Measurements from ENCODE around the gene EIPR1. TPM values are rescaled to one million over a fixed set of nuclear protein-coding genes. Genes with fewer than 3 reads are reported as not detected.

The EIPR1 gene
- total RNA-seq, 1 donor from 2014 or later = 27.8 TPM

DNA sequence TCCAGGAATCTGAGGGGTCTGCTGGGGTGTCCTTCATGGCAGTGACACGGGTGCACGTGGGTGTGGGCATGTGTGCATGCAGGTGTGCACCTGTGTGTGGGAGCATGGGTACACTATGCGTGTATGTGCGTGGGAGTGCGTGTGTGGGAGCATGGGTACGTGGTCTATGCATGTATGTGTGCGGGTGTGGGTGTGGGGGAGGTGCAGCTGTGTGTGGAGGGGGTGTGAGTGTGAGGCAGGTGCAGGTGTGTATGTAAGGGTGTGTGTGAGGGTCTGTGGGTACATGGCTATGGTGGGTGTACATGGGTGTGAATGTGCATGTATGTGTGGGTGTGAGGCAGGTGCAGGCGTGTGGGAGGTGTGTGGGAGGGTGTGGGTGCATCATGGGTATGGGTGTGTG, 36.3 kb downstream of the EIPR1 start:
- no peaks in the 10 kb centered on the region for H3K27me3 ChIP-seq (ENCODE audit: insufficient read depth, low read length)
- Mint-ChIP-seq H3K27me3 (ENCODE audit: low read depth, unreplicated experiment) (no peaks in the 10 kb centered on the region), H3K4me3 (ENCODE audit: unreplicated experiment) (no peak overlapping the region), H3K27ac (ENCODE audit: unreplicated experiment) (no peak overlapping the region), H3K9me3 (ENCODE audit: unreplicated experiment) (no peaks in the 10 kb centered on the region), H3K4me1 (ENCODE audit: low read depth, unreplicated experiment) (peaks cover 7% of the 10 kb centered on the region), H3K36me3 (ENCODE audit: low read depth, unreplicated experiment) (peaks cover 2% of the 10 kb centered on the region)
- no peak for DNase-seq (ENCODE audit: low read depth)
- no peak for TF ChIP-seq EZH2 (IDR thresholded peaks at IDR 0.05; ENCODE audit: insufficient read depth, low read length)
- TF ChIP-seq, protein P1, sequence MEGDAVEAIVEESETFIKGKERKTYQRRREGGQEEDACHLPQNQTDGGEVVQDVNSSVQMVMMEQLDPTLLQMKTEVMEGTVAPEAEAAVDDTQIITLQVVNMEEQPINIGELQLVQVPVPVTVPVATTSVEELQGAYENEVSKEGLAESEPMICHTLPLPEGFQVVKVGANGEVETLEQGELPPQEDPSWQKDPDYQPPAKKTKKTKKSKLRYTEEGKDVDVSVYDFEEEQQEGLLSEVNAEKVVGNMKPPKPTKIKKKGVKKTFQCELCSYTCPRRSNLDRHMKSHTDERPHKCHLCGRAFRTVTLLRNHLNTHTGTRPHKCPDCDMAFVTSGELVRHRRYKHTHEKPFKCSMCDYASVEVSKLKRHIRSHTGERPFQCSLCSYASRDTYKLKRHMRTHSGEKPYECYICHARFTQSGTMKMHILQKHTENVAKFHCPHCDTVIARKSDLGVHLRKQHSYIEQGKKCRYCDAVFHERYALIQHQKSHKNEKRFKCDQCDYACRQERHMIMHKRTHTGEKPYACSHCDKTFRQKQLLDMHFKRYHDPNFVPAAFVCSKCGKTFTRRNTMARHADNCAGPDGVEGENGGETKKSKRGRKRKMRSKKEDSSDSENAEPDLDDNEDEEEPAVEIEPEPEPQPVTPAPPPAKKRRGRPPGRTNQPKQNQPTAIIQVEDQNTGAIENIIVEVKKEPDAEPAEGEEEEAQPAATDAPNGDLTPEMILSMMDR (IDR thresholded peaks at IDR 0.05; ENCODE audit: insufficient read depth, low read depth, low read length) = no peak
- no peaks in the 10 kb centered on the region for H3K36me3 ChIP-seq (ENCODE audit: insufficient read depth, low read length)
- H3K4me2 ChIP-seq (ENCODE audit: low read length) = no peak overlapping the region
- H3K9ac ChIP-seq (ENCODE audit: low read length) = no peak overlapping the region
- H3K4me1 ChIP-seq (ENCODE audit: insufficient read depth, low read length) = no peaks in the 10 kb centered on the region
- no peaks in the 10 kb centered on the region for H3K79me2 ChIP-seq (ENCODE audit: insufficient read depth, low read length)
- H2AFZ ChIP-seq (ENCODE audit: low read depth, low read length) = no peak overlapping the region
- no peak overlapping the region for H3K4me3 ChIP-seq (ENCODE audit: insufficient read depth, low read depth, low read length)
- H3K9me3 ChIP-seq (ENCODE audit: insufficient read depth, low read depth, low read length) = no peaks in the 10 kb centered on the region
- H4K20me1 ChIP-seq (ENCODE audit: insufficient read depth, low read length) = peaks cover 9% of the 10 kb centered on the region
- H3K27ac ChIP-seq (ENCODE audit: low read depth, low read length) = no peak overlapping the region
- no peak for FAIRE-seq

DNA sequence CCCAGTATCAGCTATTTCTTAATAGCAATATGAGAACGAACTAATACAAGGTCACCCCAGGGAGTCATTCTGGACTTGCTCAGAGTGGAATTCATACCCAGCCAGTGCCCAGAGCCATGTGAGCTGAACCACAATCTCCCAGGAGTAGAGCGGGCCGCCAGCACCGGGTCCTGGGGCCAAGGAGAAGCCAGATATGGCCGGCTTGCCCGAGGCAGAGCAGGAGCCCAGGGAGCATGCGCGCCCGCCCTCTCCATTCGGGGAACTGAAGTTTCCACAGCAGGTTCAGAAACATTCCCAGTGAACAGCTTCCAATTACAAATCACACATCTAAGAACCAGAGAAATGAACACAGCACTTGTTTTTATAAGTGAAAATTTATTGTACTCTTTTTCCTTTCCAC, 37.5 kb downstream of the EIPR1 start:
- Mint-ChIP-seq H3K27me3 (ENCODE audit: low read depth, unreplicated experiment) (no peaks in the 10 kb centered on the region), H3K9me3 (ENCODE audit: unreplicated experiment) (no peaks in the 10 kb centered on the region), H3K36me3 (ENCODE audit: low read depth, unreplicated experiment) (peaks cover 11% of the 10 kb centered on the region), H3K4me3 (ENCODE audit: unreplicated experiment) (no peak overlapping the region), H3K27ac (ENCODE audit: unreplicated experiment) (no peak overlapping the region), H3K4me1 (ENCODE audit: low read depth, unreplicated experiment) (peaks cover 6% of the 10 kb centered on the region)
- Histone ChIP-seq H3K27ac (ENCODE audit: low read depth, low read length) (no peak overlapping the region), H3K27me3 (ENCODE audit: insufficient read depth, low read length) (no peaks in the 10 kb centered on the region), H3K4me1 (ENCODE audit: insufficient read depth, low read length) (no peaks in the 10 kb centered on the region), H3K79me2 (ENCODE audit: insufficient read depth, low read length) (no peaks in the 10 kb centered on the region), H3K4me2 (ENCODE audit: low read length) (no peak overlapping the region), H2AFZ (ENCODE audit: low read depth, low read length) (no peak overlapping the region), H3K4me3 (ENCODE audit: insufficient read depth, low read depth, low read length) (no peak overlapping the region), H3K9ac (ENCODE audit: low read length) (no peak overlapping the region), H3K9me3 (ENCODE audit: insufficient read depth, low read depth, low read length) (no peaks in the 10 kb centered on the region), H4K20me1 (ENCODE audit: insufficient read depth, low read length) (peaks cover 9% of the 10 kb centered on the region), H3K36me3 (ENCODE audit: insufficient read depth, low read length) (no peaks in the 10 kb centered on the region)
- FAIRE-seq (no peak), DNase-seq (ENCODE audit: low read depth) (no peak)
- TF ChIP-seq EZH2 (IDR thresholded peaks at IDR 0.05; ENCODE audit: insufficient read depth, low read length) = no peak
- TF ChIP-seq, protein P1 (IDR thresholded peaks at IDR 0.05; ENCODE audit: insufficient read depth, low read depth, low read length) = no peak

DNA sequence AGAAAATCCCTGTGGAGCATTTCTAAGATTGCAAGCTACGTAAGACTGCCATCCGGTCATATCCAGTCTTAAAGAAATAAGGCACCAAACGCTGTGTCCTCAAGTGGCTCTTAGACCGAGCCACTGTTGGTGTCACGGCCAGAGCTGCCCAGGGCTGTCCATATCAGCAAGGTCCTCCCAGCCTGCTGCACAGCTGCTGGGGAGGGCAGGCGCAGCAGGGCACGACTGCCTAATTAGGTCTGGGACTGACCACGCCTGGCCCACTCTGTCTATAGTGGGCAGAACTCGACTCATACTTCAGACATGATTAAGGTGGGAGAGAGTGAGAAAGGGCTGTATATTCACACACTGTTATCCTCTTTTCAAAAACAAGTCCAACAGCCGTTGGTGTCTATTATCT, 39.3 kb downstream of the EIPR1 start:
- peaks cover 9% of the 10 kb centered on the region for H4K20me1 ChIP-seq (ENCODE audit: insufficient read depth, low read length)
- Mint-ChIP-seq H3K9me3 (ENCODE audit: unreplicated experiment) (no peaks in the 10 kb centered on the region), H3K27ac (ENCODE audit: unreplicated experiment) (no peak overlapping the region), H3K27me3 (ENCODE audit: low read depth, unreplicated experiment) (no peaks in the 10 kb centered on the region), H3K4me1 (ENCODE audit: low read depth, unreplicated experiment) (no peaks in the 10 kb centered on the region), H3K36me3 (ENCODE audit: low read depth, unreplicated experiment) (peaks cover 17% of the 10 kb centered on the region), H3K4me3 (ENCODE audit: unreplicated experiment) (no peak overlapping the region)
- no peak for FAIRE-seq
- no peaks in the 10 kb centered on the region for H3K27me3 ChIP-seq (ENCODE audit: insufficient read depth, low read length)
- no peaks in the 10 kb centered on the region for H3K4me1 ChIP-seq (ENCODE audit: insufficient read depth, low read length)
- no peak overlapping the region for H3K9ac ChIP-seq (ENCODE audit: low read length)
- no peaks in the 10 kb centered on the region for H3K36me3 ChIP-seq (ENCODE audit: insufficient read depth, low read length)
- no peaks in the 10 kb centered on the region for H3K79me2 ChIP-seq (ENCODE audit: insufficient read depth, low read length)
- no peak for TF ChIP-seq EZH2 (IDR thresholded peaks at IDR 0.05; ENCODE audit: insufficient read depth, low read length)
- TF ChIP-seq, protein P1 (IDR thresholded peaks at IDR 0.05; ENCODE audit: insufficient read depth, low read depth, low read length) = no peak
- H3K9me3 ChIP-seq (ENCODE audit: insufficient read depth, low read depth, low read length) = no peaks in the 10 kb centered on the region
- H2AFZ ChIP-seq (ENCODE audit: low read depth, low read length) = no peak overlapping the region
- no peak for DNase-seq (ENCODE audit: low read depth)
- H3K27ac ChIP-seq (ENCODE audit: low read depth, low read length) = no peak overlapping the region
- no peak overlapping the region for H3K4me2 ChIP-seq (ENCODE audit: low read length)
- H3K4me3 ChIP-seq (ENCODE audit: insufficient read depth, low read depth, low read length) = no peak overlapping the region
